Heart right ventricle (tissue), 16 donors: ENCODE results near the gene CCRL2. TPM values are rescaled to one million over a fixed set of nuclear protein-coding genes. Genes with fewer than 3 reads are reported as not detected.

Experiments used
- ATAC-seq, 8 donors: fragments of 200-7000 bp; cut with Tn5 transposase; one replicate each; pipeline ENCODE4 v1.9.1; 2020; ENCODE audit warnings: mild to moderate bottlenecking in 8 of 8, moderate library complexity in 8 of 8, moderate number of reproducible peaks in 1 of 8
- DNase-seq, 2 donors: peaks; one replicate each; pipeline ENCODE4 v3.0.0-alpha.2; 2020
- H3K27ac ChIP-seq, 10 donors: fragments of 200-600 bp; sonication (generic) in 2 of 10; one replicate each; pipeline versions ENCODE4 v1.5.0 to v1.8.0; 2020 to 2022; ENCODE audit warnings: mild to moderate bottlenecking in 3 of 10
- H3K27me3 ChIP-seq, 7 donors: fragments of 200-600 bp; one replicate each; pipeline ENCODE4 v1.8.0; 2021 to 2022; ENCODE audit warnings: mild to moderate bottlenecking in 2 of 7
- H3K36me3 ChIP-seq, 9 donors: fragments of 200-600 bp; sonication (generic) in 1 of 9; one replicate each; pipeline versions ENCODE4 v1.5.0 to v1.8.0; 2020 to 2022; ENCODE audit warnings: mild to moderate bottlenecking in 2 of 9
- H3K4me1 ChIP-seq, 9 donors: fragments of 200-600 bp; sonication (generic) in 1 of 9; one replicate each; pipeline versions ENCODE4 v1.5.0 to v1.8.0; 2020 to 2022; ENCODE audit warnings: mild to moderate bottlenecking in 4 of 9
- H3K4me3 ChIP-seq, 10 donors: fragments of 200-600 bp; sonication (generic) in 2 of 10; one replicate each; pipeline versions ENCODE4 v1.5.0 to v1.8.0; 2020 to 2022; ENCODE audit warnings: mild to moderate bottlenecking in 7 of 10, moderate library complexity in 2 of 10
- H3K9me3 ChIP-seq, 11 donors: fragments of 200-600 bp in 10 of 11; sonication (generic) in 2 of 11; one replicate each; pipeline versions ENCODE4 v1.5.0 to v1.8.0; 2013 to 2022; ENCODE audit warnings: mild to moderate bottlenecking in 2 of 11, control low read depth in 1 of 11, moderate library complexity in 1 of 11
- WGBS, 2 donors: extraction: QIAGEN DNeasy Blood & Tissue Kit; methylation state at CpG; one replicate each; pipeline ENCODE4 v1.1.7; 2013; ENCODE audit warnings: inconsistent platforms in 1 of 2; 5-methylcytosine and 5-hydroxymethylcytosine counted together
- intact Hi-C, 10 donors: fragments of 100-400 bp; cut with DNase I; formaldehyde crosslinking; loops; one replicate each; pipeline versions ENCODE4 v1.11.1 to v1.14.2; 2022
- polyA plus RNA-seq, 2 donors: library from polyadenylated mRNA; stranded (reverse); fragments of 200-250 nt; gene quantifications; one replicate each; pipeline ENCODE4 v1.2.3, GENCODE V29; 2013
- total RNA-seq, 10 donors: library from RNA; stranded (reverse); fragmentation: NEBNext Ultra II Directional in 3 of 10; extraction: Animal tissue kit (Norgen Biotek cat#: 25700) in 3 of 10; gene quantifications; one replicate each; pipeline versions ENCODE4 v1.2.1 to v1.2.4, GENCODE V29; 2021 to 2023
- TF ChIP-seq, protein P1 (sequence below), 9 donors: fragments of 200-600 bp; sonication (generic) in 2 of 9; IDR thresholded peaks; one replicate each; pipeline versions ENCODE4 v1.5.0 to v1.8.0; 2021 to 2022; ENCODE audit warnings: antibody characterized with exemption in 9 of 9, mild to moderate bottlenecking in 5 of 9, moderate library complexity in 1 of 9
- donor health status: Arrhythmogenic right ventricular cardiomyopathy.
- donor health status: ischemic (EF 13 %, LVEDD 7.1; RV severe dilation, severe dysfunction).
- donor health status: healthy with polysubstance abuse.
- donor health status: DM: no; HTN: yes; CAD: no.
- donor health status: DM: no; HTN: no; CAD: no.
- donor health status: ischemic (EF 25% LVEDD 6.9; RV normal size, moderate dysfunction).
- donor health status: ischemic (EF 25% LVEDD 5.7; RV mildly dilated, moderate dysfunction).
- donor health status: healthy.
- donor health status: DM: yes; HTN: yes; CAD: no.
- donor health status: Ischemic cardiomyopathy.
- donor health status: ischemic (EF 35%, LVEDD 5.7; RV mildly dilated, moderate dysfunction).
- donor health status: nonischemic (EF 11% LVEDD 7.7; RV severe dilation, severe dysfunction).
- donor health status: DM: yes; HTN: yes; CAD: no.
- donor health status: PGD.
- donor health status: ischemic (EF 29% LVEDD 5.4; RV normal size, mild dysfunction).
- donor health status: nonischemic (EF 23%, LVEDD 6.1; RV moderate dilation, normal function).

Gene CCRL2
- total and polyA plus RNA-seq, 12 donors, result 1.0 to 5.4 (median 1.7) TPM

DNA sequence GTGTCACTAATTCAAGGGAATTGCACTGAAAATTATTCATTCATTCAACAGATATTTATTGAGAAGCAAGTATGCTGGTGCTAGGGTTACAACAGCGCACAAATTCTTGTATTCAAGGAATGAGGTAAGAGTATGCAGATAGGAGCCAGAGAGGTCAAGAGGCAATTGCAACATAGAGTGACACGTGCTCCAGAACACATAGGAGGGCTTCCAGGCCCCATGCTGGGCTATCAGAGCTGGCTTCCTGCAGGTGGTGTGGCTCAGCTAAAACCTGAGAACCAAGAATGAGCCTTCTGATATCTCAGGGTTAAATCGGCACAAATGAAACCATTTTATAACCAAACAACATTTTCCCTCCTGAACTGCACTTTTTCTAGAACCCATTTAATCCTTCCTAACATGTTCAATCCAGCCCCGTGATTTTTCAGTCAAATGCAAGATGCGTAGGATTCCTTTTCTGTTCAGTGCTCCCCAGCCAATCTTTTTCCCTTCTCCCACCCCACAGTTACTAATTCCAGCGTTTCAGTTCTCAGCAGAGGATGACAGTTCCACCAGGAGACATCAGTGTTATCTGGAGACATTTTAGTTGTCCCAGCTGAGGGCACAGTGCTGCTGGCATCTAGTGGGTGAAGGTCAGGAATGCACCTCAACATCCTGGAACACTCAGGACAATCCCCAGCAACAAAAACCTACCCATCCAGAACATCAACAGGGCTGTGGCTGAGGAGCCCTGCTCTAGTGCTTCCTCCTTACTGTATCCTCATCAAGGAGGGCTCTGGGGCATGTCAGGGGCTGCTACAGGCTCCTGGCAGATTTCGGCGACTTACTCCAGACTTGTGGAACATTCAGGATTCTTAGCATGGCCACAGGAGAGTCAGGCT is 13.3 kb upstream of the CCRL2 start:
- Histone ChIP-seq H3K36me3 (no peaks in the 10 kb centered on the region), H3K27ac (no peak overlapping the region), H3K9me3 (no peaks in the 10 kb centered on the region), H3K27me3 (no peaks in the 10 kb centered on the region), H3K4me1 (peaks cover 0 to 42% (median 0%) of the 10 kb centered on the region in 9 donors), H3K4me3 (no peak overlapping the region)
- WGBS, 2 donors, result 70 to 75% methylated on average over 8 of the region's 8 CpGs
- TF ChIP-seq, protein P1, sequence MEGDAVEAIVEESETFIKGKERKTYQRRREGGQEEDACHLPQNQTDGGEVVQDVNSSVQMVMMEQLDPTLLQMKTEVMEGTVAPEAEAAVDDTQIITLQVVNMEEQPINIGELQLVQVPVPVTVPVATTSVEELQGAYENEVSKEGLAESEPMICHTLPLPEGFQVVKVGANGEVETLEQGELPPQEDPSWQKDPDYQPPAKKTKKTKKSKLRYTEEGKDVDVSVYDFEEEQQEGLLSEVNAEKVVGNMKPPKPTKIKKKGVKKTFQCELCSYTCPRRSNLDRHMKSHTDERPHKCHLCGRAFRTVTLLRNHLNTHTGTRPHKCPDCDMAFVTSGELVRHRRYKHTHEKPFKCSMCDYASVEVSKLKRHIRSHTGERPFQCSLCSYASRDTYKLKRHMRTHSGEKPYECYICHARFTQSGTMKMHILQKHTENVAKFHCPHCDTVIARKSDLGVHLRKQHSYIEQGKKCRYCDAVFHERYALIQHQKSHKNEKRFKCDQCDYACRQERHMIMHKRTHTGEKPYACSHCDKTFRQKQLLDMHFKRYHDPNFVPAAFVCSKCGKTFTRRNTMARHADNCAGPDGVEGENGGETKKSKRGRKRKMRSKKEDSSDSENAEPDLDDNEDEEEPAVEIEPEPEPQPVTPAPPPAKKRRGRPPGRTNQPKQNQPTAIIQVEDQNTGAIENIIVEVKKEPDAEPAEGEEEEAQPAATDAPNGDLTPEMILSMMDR (IDR thresholded peaks at IDR 0.05), result no peak
- DNase-seq (no peak), ATAC-seq (peak in 1 of 8 donors; percentile 84)
- intact Hi-C loops, result no loop called here

DNA sequence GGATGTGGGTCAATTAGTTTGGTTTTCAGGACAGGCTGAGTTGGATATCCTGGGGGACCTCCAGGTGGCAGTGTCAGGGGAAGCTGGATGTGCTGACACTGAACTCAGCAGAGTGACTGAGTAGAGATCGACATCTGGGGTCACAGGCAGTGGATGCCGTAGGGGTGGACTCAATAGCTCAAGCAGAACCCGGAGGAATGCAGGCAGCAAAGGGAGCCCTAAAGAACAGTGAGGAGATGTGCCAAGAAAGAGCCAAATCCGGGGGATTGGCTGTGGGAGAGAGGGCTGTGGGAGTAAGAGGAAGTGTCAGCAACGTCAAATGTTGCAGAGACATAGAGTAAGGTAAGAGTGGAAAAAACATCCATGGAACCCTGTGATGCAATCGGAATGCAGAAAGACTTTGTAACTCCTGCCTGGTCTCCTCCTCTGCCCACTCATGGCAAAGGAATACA is 11.8 kb upstream of the CCRL2 start:
- WGBS, 2 donors, result 52 to 66% methylated on average over 6 of the region's 6 CpGs
- TF ChIP-seq, protein P1 (IDR thresholded peaks at IDR 0.05), result no peak
- ATAC-seq, result peak in 6 of 8 donors; percentile 11 to 46 (median 30)

DNA sequence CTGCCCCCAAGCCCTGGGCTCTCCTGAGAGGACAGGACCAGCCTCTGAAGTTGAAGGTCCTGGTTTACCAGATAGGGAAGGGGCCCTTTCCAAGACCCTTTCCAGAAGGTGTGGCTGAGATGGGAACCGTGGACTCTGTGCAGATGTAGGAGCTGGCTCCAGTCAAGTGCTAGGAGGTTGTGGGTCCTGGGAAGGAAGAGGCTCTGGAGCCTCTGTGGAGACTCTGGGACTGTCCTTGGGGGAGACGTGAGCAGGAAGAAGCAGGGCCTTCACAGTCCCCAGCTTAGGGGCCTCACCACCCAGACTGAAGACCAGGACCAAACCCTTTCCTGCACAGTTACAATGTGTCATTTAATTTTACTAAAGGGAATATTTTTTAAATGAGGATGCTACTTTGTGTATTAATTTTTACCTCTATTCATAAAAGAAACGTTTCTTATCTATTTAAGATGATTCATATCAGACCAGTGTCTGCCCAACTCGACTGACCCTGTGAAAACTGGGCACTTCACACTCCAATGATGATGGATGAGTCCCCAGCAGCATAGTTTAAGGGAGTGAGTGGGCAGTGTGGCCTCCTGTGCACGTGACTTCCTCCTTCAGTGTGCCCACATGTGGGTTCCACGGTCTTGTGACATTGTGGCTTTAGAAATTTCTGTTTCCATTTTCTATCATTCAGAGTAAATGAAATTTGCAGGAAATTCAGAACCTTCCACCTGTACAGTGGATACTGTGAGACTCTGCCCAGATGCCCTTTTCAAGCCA is 11.1 kb upstream of the CCRL2 start:
- Histone ChIP-seq H3K4me3 (no peak overlapping the region), H3K27ac (peak overlapping the region in 1 of 10 donors; percentile 62), H3K36me3 (no peaks in the 10 kb centered on the region), H3K27me3 (no peaks in the 10 kb centered on the region), H3K9me3 (no peaks in the 10 kb centered on the region), H3K4me1 (peaks cover 0 to 55% (median 0%) of the 10 kb centered on the region in 9 donors)
- WGBS, 2 donors, result 68 to 80% methylated on average over 6 of the region's 6 CpGs
- TF ChIP-seq, protein P1 (IDR thresholded peaks at IDR 0.05), result no peak
- ATAC-seq (peak in 2 of 8 donors; percentile 49 to 56), DNase-seq (no peak)
- intact Hi-C loops, result no loop called here

More for the DNA sequence above, 11.8 kb upstream of the CCRL2 start:
- H3K36me3 ChIP-seq, result no peaks in the 10 kb centered on the region
- peaks cover 0 to 55% (median 0%) of the 10 kb centered on the region in 9 donors for H3K4me1 ChIP-seq
- no peaks in the 10 kb centered on the region for H3K27me3 ChIP-seq
- no peak overlapping the region for H3K4me3 ChIP-seq
- peak overlapping the region in 1 of 10 donors; percentile 62 for H3K27ac ChIP-seq
- DNase-seq, result no peak
- H3K9me3 ChIP-seq, result no peaks in the 10 kb centered on the region
- intact Hi-C loops, result no loop called here

DNA sequence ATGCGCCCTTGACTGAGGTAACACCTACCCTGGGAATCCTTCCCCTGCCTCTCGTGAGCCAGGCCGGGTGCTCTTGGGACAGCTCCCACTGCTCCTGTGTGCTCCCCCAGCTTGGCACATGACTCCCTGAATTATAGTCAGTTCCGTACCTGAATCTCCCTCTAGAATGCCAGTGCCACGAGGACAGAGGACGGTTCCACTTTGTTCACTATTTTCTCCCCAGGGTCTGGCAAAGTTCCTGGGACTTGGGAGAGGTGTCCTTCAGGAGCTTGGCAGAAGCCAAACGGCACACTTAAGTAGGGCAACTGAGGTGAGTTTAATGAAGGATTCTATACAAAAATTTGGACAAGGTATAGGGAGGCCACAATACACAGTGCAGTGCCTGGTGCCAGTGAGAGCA is 9.9 kb upstream of the CCRL2 start:
- ATAC-seq, result no peak

More for the DNA sequence above, 9.9 kb upstream of the CCRL2 start:
- H3K4me3 ChIP-seq, result no peak overlapping the region
- TF ChIP-seq, protein P1 (IDR thresholded peaks at IDR 0.05), result no peak
- H3K4me1 ChIP-seq, result peaks cover 0 to 55% (median 0%) of the 10 kb centered on the region in 9 donors
- DNase-seq, result no peak
- H3K9me3 ChIP-seq, result no peaks in the 10 kb centered on the region
- no peaks in the 10 kb centered on the region for H3K27me3 ChIP-seq
- no peak overlapping the region for H3K27ac ChIP-seq
- no peaks in the 10 kb centered on the region for H3K36me3 ChIP-seq
- WGBS, 2 donors, result 78 to 80% methylated on average over 7 of the region's 7 CpGs
- intact Hi-C loops, result no loop called here
